IPS DF 19.7 (cell line): ENCODE data around the gene TICAM1.
A peak's percentile ranks its signal among the peaks of the same experiment; 100 is the strongest.
"Not testable (repeated sequence)": the region's sequence is repeated elsewhere in the genome, so short reads cannot be mapped to it uniquely, and the experiment has no call there.

Experiments
- DNase-seq: peaks from one replicate; pipeline ENCODE4 v3.0.0-alpha.2; 2013; ENCODE audit warnings: low read depth, low spot score

Gene TICAM1

GRCh38 chr19:4805140-4805539 lies 26.4 kb downstream of the TICAM1 start:
- not testable (repeated sequence) for DNase-seq

- DNase-seq = no peak
Observed at GRCh38 chr19:4803736-4804695, 27.5 kb downstream of the TICAM1 start.

- DNase-seq = no peak
Observed at GRCh38 chr19:4802711-4803110, 28.8 kb downstream of the TICAM1 start.

- DNase-seq = no peak
Observed at GRCh38 chr19:4801085-4801619, 30.4 kb downstream of the TICAM1 start.

- no peak for DNase-seq
Observed at GRCh38 chr19:4800591-4801081, 30.9 kb downstream of the TICAM1 start.

GRCh38 chr19:4795400-4795799 lies 36.1 kb downstream of the TICAM1 start:
- no peak for DNase-seq

- DNase-seq = no peak
Observed at GRCh38 chr19:4794971-4795370, 36.5 kb downstream of the TICAM1 start.

GRCh38 chr19:4793278-4793677 lies 38.2 kb downstream of the TICAM1 start:
- not testable (repeated sequence) for DNase-seq

- DNase-seq = not testable (repeated sequence)
Observed at GRCh38 chr19:4792866-4793195, 38.7 kb downstream of the TICAM1 start.

GRCh38 chr19:4792019-4792865 lies 39.3 kb downstream of the TICAM1 start:
- not testable (repeated sequence) for DNase-seq

- DNase-seq = peak; percentile 100
Observed at GRCh38 chr19:4791183-4792018, 40.1 kb downstream of the TICAM1 start, which contains the start of gene FEM1A. Gene FEM1A (plus strand): TSS chr19:4791734. CDS start chr19:4791855, 121 bp downstream.

- not testable (repeated sequence) for DNase-seq
Observed at GRCh38 chr19:4786412-4787016, 45.0 kb downstream of the TICAM1 start.

GRCh38 chr19:4781801-4782200 lies 49.7 kb downstream of the TICAM1 start:
- no peak for DNase-seq

- DNase-seq = no peak
Observed at GRCh38 chr19:4780860-4781259, 50.7 kb downstream of the TICAM1 start.

- not testable (repeated sequence) for DNase-seq
Observed at GRCh38 chr19:4778124-4778523, 53.4 kb downstream of the TICAM1 start.

- no peak for DNase-seq
Observed at GRCh38 chr19:4776436-4777211, 54.9 kb downstream of the TICAM1 start.

- no peak for DNase-seq
Observed at GRCh38 chr19:4775627-4776152, 55.8 kb downstream of the TICAM1 start.

- DNase-seq = no peak
Observed at GRCh38 chr19:4774136-4774535, 57.4 kb downstream of the TICAM1 start.

GRCh38 chr19:4773047-4773640 lies 58.4 kb downstream of the TICAM1 start:
- DNase-seq = no peak
